Measurements from ENCODE around the gene LITAFD.
"Not testable (repeated sequence)": the region's sequence is repeated elsewhere in the genome, so short reads cannot be mapped to it uniquely, and the experiment has no call there.

LITAFD gene

DNA sequence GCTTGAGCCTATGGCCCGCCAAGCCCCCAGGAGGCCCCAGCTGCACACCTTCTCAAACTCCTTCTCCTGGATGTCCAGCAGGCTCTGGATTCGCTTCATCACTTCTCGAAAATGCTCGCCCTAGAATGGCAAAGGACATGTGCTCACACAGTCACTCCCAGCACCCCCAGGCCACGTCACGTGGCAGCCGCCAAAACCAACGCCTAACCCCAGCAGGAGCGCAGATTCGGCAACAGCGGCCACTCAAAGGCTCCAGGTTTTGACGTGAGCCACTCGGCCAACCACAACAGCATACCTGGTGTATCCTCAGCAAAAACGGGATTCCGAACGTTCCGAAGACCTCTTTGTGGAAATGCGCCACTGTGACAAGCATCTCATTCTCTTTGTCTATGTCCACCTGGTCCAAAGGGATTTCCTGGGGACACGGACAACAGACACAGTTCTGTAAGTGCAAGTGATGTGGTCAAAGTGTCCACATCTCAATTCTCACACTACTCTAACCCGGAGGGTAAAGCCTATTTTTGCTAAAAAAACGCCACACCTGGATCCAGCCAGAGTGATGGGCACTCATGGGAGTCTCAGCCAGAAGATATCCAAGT is 12.7 kb downstream of the LITAFD start:
- no peak for DNase-seq (ENCODE audit: low read depth)

- no peak for DNase-seq (ENCODE audit: low read depth)
These were observed 16.6 kb downstream of the LITAFD start for GRCh38 chr16:8898660-8899318.

GRCh38 chr16:8899709-8900317 is 17.7 kb downstream of the LITAFD start:
- DNase-seq (ENCODE audit: low read depth), result no peak

GRCh38 chr16:8900343-8900742 is 18.2 kb downstream of the LITAFD start:
- DNase-seq (ENCODE audit: low read depth), result no peak

- DNase-seq (ENCODE audit: low read depth), result no peak
These were observed 19.2 kb downstream of the LITAFD start for GRCh38 chr16:8901320-8901861.

- no peak for DNase-seq (ENCODE audit: low read depth)
These were observed 20.9 kb downstream of the LITAFD start for GRCh38 chr16:8903004-8903403.

GRCh38 chr16:8904018-8904430 is 21.9 kb downstream of the LITAFD start:
- DNase-seq (ENCODE audit: low read depth), result no peak

GRCh38 chr16:8905168-8905762 is 23.1 kb downstream of the LITAFD start:
- DNase-seq (ENCODE audit: low read depth), result no peak

- DNase-seq (ENCODE audit: low read depth), result no peak
These were observed 23.8 kb downstream of the LITAFD start for GRCh38 chr16:8905795-8906591.

GRCh38 chr16:8907096-8907495 is 24.9 kb downstream of the LITAFD start:
- DNase-seq (ENCODE audit: low read depth), result no peak

GRCh38 chr16:8908810-8909468 is 26.8 kb downstream of the LITAFD start:
- no peak for DNase-seq (ENCODE audit: low read depth)

DNA sequence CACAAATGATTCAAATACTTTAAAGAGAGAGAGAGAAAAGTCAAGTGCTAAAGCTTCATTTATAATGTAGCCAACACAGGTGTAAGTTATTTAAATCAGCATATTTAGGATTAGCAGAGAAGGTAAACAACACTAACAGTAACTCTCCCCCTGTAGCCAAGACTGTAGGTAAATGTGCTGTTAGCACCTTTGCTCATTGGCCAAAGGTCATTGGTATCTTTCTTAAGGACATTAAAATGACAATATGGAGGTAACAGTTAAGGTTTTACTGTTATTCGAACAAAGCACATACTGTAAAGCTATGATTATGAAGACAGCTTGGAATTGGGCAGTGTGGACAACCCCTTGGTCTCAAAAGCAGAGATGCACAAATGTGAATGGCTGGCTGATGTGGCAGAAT is 28.7 kb downstream of the LITAFD start:
- no peak for DNase-seq (ENCODE audit: low read depth)

GRCh38 chr16:8912793-8913192 is 30.6 kb downstream of the LITAFD start:
- no peak for DNase-seq (ENCODE audit: low read depth)

GRCh38 chr16:8914098-8914497 is 31.9 kb downstream of the LITAFD start:
- DNase-seq (ENCODE audit: low read depth), result no peak

DNA sequence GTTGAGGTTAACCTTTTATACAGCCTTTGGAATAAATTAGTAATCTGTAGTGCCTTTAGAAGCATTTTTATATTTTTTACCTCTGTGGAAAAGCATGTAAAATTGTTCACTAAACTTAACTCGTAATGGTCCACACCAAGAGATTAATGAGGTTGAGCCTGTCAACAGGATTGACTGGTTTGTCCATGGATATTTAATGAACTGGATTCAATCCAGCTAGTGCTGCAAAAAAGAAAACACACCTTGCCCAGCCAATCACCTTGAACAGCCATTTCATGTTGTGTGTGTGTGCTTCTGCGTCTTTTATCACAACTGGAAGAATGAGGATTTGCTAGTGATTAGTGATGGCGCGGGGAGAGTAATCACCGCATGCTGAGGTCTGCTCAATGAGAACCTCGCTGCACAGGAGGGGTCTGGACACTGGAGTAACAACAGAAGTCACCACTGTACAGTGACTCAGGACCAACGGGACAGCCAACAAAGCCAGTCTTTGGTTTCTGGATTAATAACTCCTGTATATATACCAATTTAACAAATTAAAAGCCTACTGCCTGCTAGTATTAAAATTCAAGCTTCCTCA is 33.7 kb downstream of the LITAFD start:
- no peak for DNase-seq (ENCODE audit: low read depth)

- DNase-seq (ENCODE audit: low read depth), result no peak
These were observed 34.5 kb downstream of the LITAFD start for GRCh38 chr16:8916541-8917225.

DNA sequence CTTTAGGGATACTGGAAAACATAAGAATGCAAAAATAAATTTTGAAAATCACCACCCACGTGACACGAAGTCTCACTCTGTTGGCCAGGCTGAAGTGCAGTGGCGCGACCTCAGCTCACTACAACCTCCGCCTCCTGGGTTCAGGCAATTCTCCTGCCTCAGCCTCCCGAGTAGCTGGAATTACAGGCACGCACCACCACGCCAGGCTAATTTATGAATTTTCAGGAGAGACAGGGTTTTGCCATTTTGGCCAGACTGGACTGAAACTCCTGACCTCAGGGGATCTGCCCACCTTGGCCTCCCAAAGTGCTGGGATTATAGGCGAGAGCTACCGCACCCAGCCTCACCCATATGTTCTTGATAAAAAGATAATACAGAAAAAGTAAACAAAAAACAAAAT is 35.2 kb downstream of the LITAFD start:
- not testable (repeated sequence) for DNase-seq (ENCODE audit: low read depth)

GRCh38 chr16:8919089-8919933 is 37.2 kb downstream of the LITAFD start:
- DNase-seq (ENCODE audit: low read depth), result no peak

DNA sequence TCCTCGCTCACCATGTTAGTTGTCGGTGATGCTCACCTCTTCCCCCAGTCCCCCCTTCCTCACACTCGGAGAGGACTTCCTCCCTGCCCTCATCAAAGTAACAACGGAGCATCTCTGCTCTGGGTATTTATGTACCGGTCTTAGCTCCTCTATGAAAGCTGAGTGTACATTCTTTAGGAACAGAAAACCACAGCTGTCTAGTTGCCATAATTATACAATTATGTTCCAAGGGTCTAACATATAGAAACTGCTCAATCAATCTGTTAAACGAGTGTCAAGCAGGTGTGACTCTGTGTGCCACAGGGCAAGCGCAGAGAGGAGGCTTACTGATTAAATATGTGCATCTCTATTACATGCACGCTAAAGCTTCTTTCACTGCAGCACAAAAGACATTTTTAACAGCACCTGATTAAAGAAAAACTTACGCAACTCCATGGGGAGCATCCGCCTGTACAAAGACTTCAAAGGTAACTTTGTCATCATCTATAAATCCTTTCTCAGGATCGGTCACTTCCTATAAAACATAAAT is 37.8 kb downstream of the LITAFD start:
- DNase-seq (ENCODE audit: low read depth), result no peak

Measured in stimulated activated CD8-positive, alpha-beta memory T cell treated with anti-CD3 and anti-CD28 coated beads, Interleukin-15, amount 100 ng/mL, for 24 hours (primary cell).